B cell (primary cell): Measurements from ENCODE around the gene WDR7. TPM values are rescaled to one million over a fixed set of nuclear protein-coding genes. Genes with fewer than 3 reads are reported as not detected.

Experiments
- ATAC-seq: fragments of 200-7000 bp; cut with Tn5 transposase; one replicate; pipeline ENCODE4 v1.10.0; 2021; ENCODE audit warnings: low read depth, mild to moderate bottlenecking, moderate number of reproducible peaks, moderate library complexity
- CTCF ChIA-PET: fragments of 350-600 bp; sonication (Branson Sonifier 250); formaldehyde crosslinking; loops from one replicate; lab custom pipeline; 2021; ENCODE audit warnings: antibody characterized with exemption, inconsistent platforms; lab: Charles Lee
- POLR2A ChIA-PET: fragments of 350-600 bp; sonication (Branson Sonifier 250); formaldehyde crosslinking; loops from one replicate; lab custom pipeline; 2021; ENCODE audit warnings: antibody characterized with exemption; lab: Charles Lee
- DNase-seq: peaks from one replicate; pipeline ENCODE4 v3.0.0; 2013
- H2AFZ ChIP-seq: 2 replicates; pipeline ENCODE4 v1.6.1; 2012; ENCODE audit warnings: mild to moderate bottlenecking, low read depth, low read length; ENCODE audit not compliant: insufficient read depth, poor library complexity, severe bottlenecking
- H3K27ac ChIP-seq, 2 donors: 1 replicate in 1 of 2; 2 replicates in 1 of 2; pipeline ENCODE4 v1.5.1; 2012 to 2013; ENCODE audit warnings: low read length in 2 of 2, mild to moderate bottlenecking in 2 of 2, moderate library complexity in 1 of 2
- H3K27me3 ChIP-seq, 4 experiments: fragments of 200-600 bp in 1 of 4; sonication (generic) in 1 of 4; replicated peaks in 1 of 4; 1 replicate in 2 of 4; 2 replicates in 2 of 4; pipeline versions ENCODE4 v1.6.1 to v1.7.0; 2013 to 2016; ENCODE audit warnings: low read length in 3 of 4, mild to moderate bottlenecking in 2 of 4, mixed read lengths in 1 of 4, moderate library complexity in 1 of 4; ENCODE audit not compliant: insufficient read depth in 4 of 4, control insufficient read depth in 3 of 4; ENCODE audit errors: control extremely low read depth in 1 of 4
- H3K36me3 ChIP-seq, 2 experiments: replicated peaks in 1 of 2; 1 replicate in 1 of 2; 2 replicates in 1 of 2; pipeline versions ENCODE4 v1.6.1 to v1.7.1; 2013; ENCODE audit warnings: low read length in 1 of 2; ENCODE audit not compliant: insufficient read depth in 2 of 2, control insufficient read depth in 1 of 2; ENCODE audit errors: control extremely low read depth in 1 of 2, extremely low read depth in 1 of 2
- H3K4me1 ChIP-seq, 2 donors: fragments of 200-600 bp in 1 of 2; sonication (generic) in 1 of 2; 1 replicate in 1 of 2; 2 replicates in 1 of 2; pipeline versions ENCODE4 v1.5.1 to v1.6.1; 2013 to 2017; ENCODE audit warnings: low read length in 2 of 2; ENCODE audit not compliant: control insufficient read depth in 2 of 2, insufficient read depth in 2 of 2
- H3K4me2 ChIP-seq: replicated peaks from 2 replicates; pipeline ENCODE3; 2012; ENCODE audit warnings: mild to moderate bottlenecking, low read depth, low read length; ENCODE audit not compliant: poor library complexity, severe bottlenecking
- H3K4me3 ChIP-seq, 5 experiments: fragments of 200-600 bp in 1 of 5; sonication (generic) in 1 of 5; 1 replicate in 3 of 5; 2 replicates in 2 of 5; pipeline versions ENCODE4 v1.5.1 to v1.7.0; 2011 to 2016; ENCODE audit warnings: low read length in 4 of 5, mild to moderate bottlenecking in 4 of 5, low read depth in 2 of 5, control low read depth in 1 of 5, moderate library complexity in 1 of 5; ENCODE audit not compliant: insufficient read depth in 1 of 5; ENCODE audit errors: control extremely low read depth in 1 of 5, extremely low read depth in 1 of 5
- H3K79me2 ChIP-seq: fragments of 200-600 bp; sonication (generic); one replicate; pipeline ENCODE4 v1.6.0; 2016; ENCODE audit warnings: low read length; ENCODE audit not compliant: control insufficient read depth, insufficient read depth
- H3K9ac ChIP-seq: fragments of 200-600 bp; sonication (generic); 2 replicates; pipeline ENCODE4 v1.6.1; 2017; ENCODE audit warnings: mild to moderate bottlenecking, low read length, moderate library complexity
- H3K9me3 ChIP-seq, 3 donors: one replicate each; pipeline versions ENCODE4 v1.6.1 to v1.7.1; 2013; ENCODE audit warnings: low read length in 2 of 3; ENCODE audit not compliant: control insufficient read depth in 2 of 3, insufficient read depth in 1 of 3; ENCODE audit errors: control extremely low read depth in 1 of 3
- H4K20me1 ChIP-seq: 2 replicates; pipeline ENCODE4 v1.6.0; 2012; ENCODE audit warnings: mild to moderate bottlenecking, low read length; ENCODE audit not compliant: insufficient read depth, control insufficient read depth, poor library complexity, severe bottlenecking
- H3K27ac Mint-ChIP-seq: one replicate; pipeline ENCODE4 v1.8.0; 2021; ENCODE audit warnings: mixed read lengths
- H3K27me3 Mint-ChIP-seq: one replicate; pipeline ENCODE4 v1.8.0; 2021; ENCODE audit warnings: mixed read lengths
- H3K4me1 Mint-ChIP-seq: one replicate; pipeline ENCODE4 v1.8.0; 2021; ENCODE audit warnings: mixed read lengths
- H3K4me3 Mint-ChIP-seq: one replicate; pipeline ENCODE4 v1.8.0; 2021; ENCODE audit warnings: mixed read lengths
- H3K9me3 Mint-ChIP-seq: one replicate; pipeline ENCODE4 v1.8.0; 2022; ENCODE audit warnings: mixed read lengths; ENCODE audit not compliant: insufficient read depth
- CTCF ChIP-seq: fragments of 200-600 bp; IDR thresholded peaks from one replicate; pipeline ENCODE4 v1.8.0; 2022; ENCODE audit warnings: antibody characterized with exemption, mild to moderate bottlenecking
- EZH2 ChIP-seq: IDR thresholded peaks from 2 replicates; pipeline ENCODE4 v1.6.1; 2012; ENCODE audit warnings: borderline replicate concordance, low read depth, mild to moderate bottlenecking, moderate library complexity, low read length; ENCODE audit not compliant: insufficient read depth, poor library complexity, severe bottlenecking
- WGBS: methylation state at CpG from one replicate; pipeline ENCODE4 v1.1.5; 2013; ENCODE audit warnings: missing lambda C conversion rate; ENCODE audit not compliant: insufficient coverage; 5-methylcytosine and 5-hydroxymethylcytosine counted together
- intact Hi-C: fragments of 100-400 bp; cut with micrococcal nuclease; formaldehyde crosslinking; loops from one replicate; pipeline ENCODE4 v1.10.0; 2022
- polyA plus RNA-seq: library from polyadenylated mRNA; depleted of rRNA; stranded (reverse); fragments of >200 nt; gene quantifications from 2 replicates; pipeline ENCODE4 v1.2.3, GENCODE V29; 2012
- total RNA-seq, 2 donors: library from RNA; stranded (reverse); fragments of 120-200 nt in 1 of 2; gene quantifications; 1 replicate in 1 of 2; 2 replicates in 1 of 2; pipeline versions ENCODE4 v1.2.3 to v1.2.4, GENCODE V29; 2013 to 2022

The WDR7 gene
- total and polyA plus RNA-seq, 2 donors (not counting 1 experiment from before 2014, with no cell fraction given): 5.5 to 45.0 TPM

GRCh38 chr18:56844556-56844955, 193.4 kb downstream of the WDR7 start:
- Histone ChIP-seq H3K9me3 (peaks cover 0 to 12% (median 0%) of the 10 kb centered on the region in 3 donors), H3K4me1 (no peaks in the 10 kb centered on the region), H3K4me2 (no peak overlapping the region), H3K27me3 (no peaks in the 10 kb centered on the region), H2AFZ (no peak overlapping the region), H4K20me1 (no peaks in the 10 kb centered on the region), H3K9ac (no peak overlapping the region), H3K79me2 (no peaks in the 10 kb centered on the region), H3K27ac (no peak overlapping the region), H3K36me3 (no peaks in the 10 kb centered on the region), H3K4me3 (no peak overlapping the region)
- Mint-ChIP-seq H3K27ac (no peak overlapping the region), H3K4me1 (no peaks in the 10 kb centered on the region), H3K9me3 (peaks cover 3% of the 10 kb centered on the region), H3K27me3 (no peaks in the 10 kb centered on the region), H3K4me3 (no peak overlapping the region)
- ChIA-PET CTCF (no interaction called here), POLR2A (no interaction called here)
- intact Hi-C loops: no loop called here
- DNase-seq: no peak
- no CpG with 5 or more reads among the region's 1 CpG for WGBS
- TF ChIP-seq CTCF: no peak
- no peak for TF ChIP-seq EZH2
- no peak for ATAC-seq

- no peaks in the 10 kb centered on the region for H3K27me3 ChIP-seq
- no peak for TF ChIP-seq EZH2
- no peak for TF ChIP-seq CTCF
Measured at GRCh38 chr18:56851774-56852173, 200.6 kb downstream of the WDR7 start.

More at GRCh38 chr18:56851774-56852173, 200.6 kb downstream of the WDR7 start:
- Histone ChIP-seq H3K9ac (no peak overlapping the region), H3K4me3 (no peak overlapping the region), H3K4me1 (peaks cover 4 to 6% of the 10 kb centered on the region in 2 donors), H3K9me3 (peaks cover 0 to 12% (median 0%) of the 10 kb centered on the region in 3 donors), H3K4me2 (no peak overlapping the region), H3K36me3 (peaks cover 0 to 1% of the 10 kb centered on the region in 2 experiments), H3K27ac (no peak overlapping the region), H2AFZ (no peak overlapping the region), H4K20me1 (no peaks in the 10 kb centered on the region), H3K79me2 (no peaks in the 10 kb centered on the region)
- Mint-ChIP-seq H3K9me3 (peaks cover 3% of the 10 kb centered on the region), H3K27me3 (no peaks in the 10 kb centered on the region), H3K27ac (no peak overlapping the region), H3K4me1 (peaks cover 10% of the 10 kb centered on the region), H3K4me3 (no peak overlapping the region)
- DNase-seq: peak; percentile 22
- WGBS: 80% methylated on average over 1 of the region's 1 CpG
- ChIA-PET CTCF (no interaction called here), POLR2A (no interaction called here)
- intact Hi-C loops: no loop called here
- ATAC-seq: peak; percentile 47
